Nephron progenitor cell (in vitro differentiated cells): ENCODE measurements around the gene PPP1R16B.
A peak's percentile ranks its signal among the peaks of the same experiment; 100 is the strongest.

Experiments
- DNase-seq: peaks from one replicate; pipeline ENCODE4 v3.0.0; 2021
- H3K27ac Mint-ChIP-seq: 2 replicates; pipeline ENCODE4 v1.8.0; 2021; ENCODE audit warnings: mild to moderate bottlenecking, moderate library complexity, mixed read lengths
- H3K27me3 Mint-ChIP-seq: 2 replicates; pipeline ENCODE4 v1.8.0; 2021; ENCODE audit warnings: mild to moderate bottlenecking, low read depth, mixed read lengths; ENCODE audit not compliant: poor library complexity
- H3K36me3 Mint-ChIP-seq: 2 replicates; pipeline ENCODE4 v1.8.0; 2021; ENCODE audit warnings: low read depth, mixed read lengths
- H3K4me1 Mint-ChIP-seq: 2 replicates; pipeline ENCODE4 v1.8.0; 2021; ENCODE audit warnings: mixed read lengths
- H3K4me3 Mint-ChIP-seq: 2 replicates; pipeline ENCODE4 v1.8.0; 2021; ENCODE audit warnings: mild to moderate bottlenecking, moderate library complexity, mixed read lengths
- H3K9me3 Mint-ChIP-seq: 2 replicates; pipeline ENCODE4 v1.8.0; 2021; ENCODE audit warnings: mild to moderate bottlenecking, moderate library complexity, mixed read lengths
- TF ChIP-seq, protein P1 (sequence below): fragments of 200-600 bp; sonication (generic); IDR thresholded peaks from 2 replicates; pipeline ENCODE4 v1.5.0; 2021; ENCODE audit warnings: antibody characterized with exemption

Gene PPP1R16B

DNA sequence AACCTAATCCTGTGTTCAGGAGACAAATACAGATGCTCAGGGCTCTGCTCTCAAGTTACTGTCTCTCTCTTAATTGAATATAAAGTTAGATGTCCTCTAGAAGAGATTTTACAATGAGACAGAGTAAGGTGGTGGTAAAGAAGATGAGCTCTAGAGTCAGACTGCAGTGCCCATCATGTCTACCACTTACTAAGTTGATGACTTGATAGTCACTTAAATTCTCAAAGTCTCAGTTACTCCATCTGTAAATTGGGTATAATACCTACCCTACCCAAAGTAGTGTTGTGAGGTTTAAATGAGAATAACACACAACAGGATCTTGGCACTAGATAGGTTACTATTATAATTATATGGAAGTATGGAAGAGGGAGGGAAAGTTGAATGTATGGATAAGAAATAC is 158.2 kb downstream of the PPP1R16B start:
- Mint-ChIP-seq H3K27me3 (no peaks in the 10 kb centered on the region), H3K4me1 (peaks cover 34% of the 10 kb centered on the region), H3K9me3 (no peaks in the 10 kb centered on the region), H3K36me3 (peaks cover 25% of the 10 kb centered on the region), H3K27ac (no peak overlapping the region), H3K4me3 (peak overlapping the region; percentile 20)
- TF ChIP-seq, protein P1, sequence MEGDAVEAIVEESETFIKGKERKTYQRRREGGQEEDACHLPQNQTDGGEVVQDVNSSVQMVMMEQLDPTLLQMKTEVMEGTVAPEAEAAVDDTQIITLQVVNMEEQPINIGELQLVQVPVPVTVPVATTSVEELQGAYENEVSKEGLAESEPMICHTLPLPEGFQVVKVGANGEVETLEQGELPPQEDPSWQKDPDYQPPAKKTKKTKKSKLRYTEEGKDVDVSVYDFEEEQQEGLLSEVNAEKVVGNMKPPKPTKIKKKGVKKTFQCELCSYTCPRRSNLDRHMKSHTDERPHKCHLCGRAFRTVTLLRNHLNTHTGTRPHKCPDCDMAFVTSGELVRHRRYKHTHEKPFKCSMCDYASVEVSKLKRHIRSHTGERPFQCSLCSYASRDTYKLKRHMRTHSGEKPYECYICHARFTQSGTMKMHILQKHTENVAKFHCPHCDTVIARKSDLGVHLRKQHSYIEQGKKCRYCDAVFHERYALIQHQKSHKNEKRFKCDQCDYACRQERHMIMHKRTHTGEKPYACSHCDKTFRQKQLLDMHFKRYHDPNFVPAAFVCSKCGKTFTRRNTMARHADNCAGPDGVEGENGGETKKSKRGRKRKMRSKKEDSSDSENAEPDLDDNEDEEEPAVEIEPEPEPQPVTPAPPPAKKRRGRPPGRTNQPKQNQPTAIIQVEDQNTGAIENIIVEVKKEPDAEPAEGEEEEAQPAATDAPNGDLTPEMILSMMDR, result no peak
- DNase-seq, result no peak

DNA sequence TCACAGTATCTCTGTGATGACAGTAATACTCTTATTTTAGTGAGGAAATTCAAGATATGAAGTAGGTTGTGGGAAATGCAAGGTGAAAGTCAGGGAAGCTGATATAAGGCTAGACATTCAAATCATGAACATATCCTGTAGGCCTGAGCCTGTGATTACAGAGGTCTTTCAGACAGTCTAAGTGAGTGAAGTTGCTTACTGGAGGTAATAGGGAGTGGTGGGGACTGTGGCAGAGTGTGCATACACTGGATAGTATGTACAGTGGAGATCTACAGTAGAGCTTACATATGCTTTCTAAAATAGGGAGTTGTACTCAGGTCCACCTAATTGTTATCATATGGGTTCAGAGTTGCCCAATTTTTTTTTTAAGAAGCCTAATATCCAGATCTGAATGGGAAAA is 159.8 kb downstream of the PPP1R16B start:
- Mint-ChIP-seq H3K4me3 (no peak overlapping the region), H3K36me3 (peaks cover 25% of the 10 kb centered on the region), H3K27me3 (no peaks in the 10 kb centered on the region), H3K4me1 (peaks cover 34% of the 10 kb centered on the region), H3K9me3 (no peaks in the 10 kb centered on the region), H3K27ac (no peak overlapping the region)
- DNase-seq, result no peak
- TF ChIP-seq, protein P1, result no peak

DNA sequence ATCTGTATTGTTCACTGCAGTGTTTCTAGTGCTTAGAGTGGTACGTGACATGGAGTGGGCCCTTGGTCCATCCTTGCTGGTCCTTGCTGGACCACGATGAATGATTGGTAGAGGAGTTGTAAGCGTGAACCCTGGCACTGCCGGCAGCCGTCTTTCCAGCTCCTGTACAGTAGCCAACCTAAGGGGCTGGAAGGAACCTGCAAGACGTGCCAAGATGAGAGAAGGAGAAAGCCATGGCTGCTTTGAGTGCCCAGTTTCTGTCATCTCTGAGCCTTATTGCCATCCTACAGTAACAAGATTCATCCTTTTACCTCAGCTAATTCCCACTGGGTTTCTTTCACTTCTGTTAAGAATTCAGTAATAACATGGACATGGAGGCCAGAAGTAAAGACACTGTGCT is 162.6 kb downstream of the PPP1R16B start:
- Mint-ChIP-seq H3K27ac (no peak overlapping the region), H3K4me1 (peaks cover 16% of the 10 kb centered on the region)

DNA sequence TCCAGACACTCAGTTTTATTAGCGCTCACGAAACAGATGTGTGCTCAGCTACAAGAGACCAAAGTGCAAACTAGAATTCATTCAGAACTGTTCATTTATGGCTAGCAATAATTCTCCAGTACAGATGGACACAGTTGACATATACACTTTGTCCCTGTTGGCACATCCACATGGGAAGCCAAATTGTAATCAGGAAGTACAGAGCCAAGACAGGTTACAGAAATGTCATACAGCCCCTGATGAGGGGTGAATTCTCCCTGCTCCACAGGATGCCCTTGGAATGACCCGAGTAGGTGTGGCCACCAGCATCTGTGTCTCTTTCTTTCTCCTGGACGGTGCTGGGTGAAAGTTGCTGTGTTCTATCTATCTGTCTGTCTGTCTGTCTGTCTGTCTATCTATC is 164.2 kb downstream of the PPP1R16B start:
- DNase-seq, result no peak

More for the DNA sequence above, 162.6 kb downstream of the PPP1R16B start:
- TF ChIP-seq, protein P1, result no peak
- H3K9me3 Mint-ChIP-seq, result no peaks in the 10 kb centered on the region
- no peaks in the 10 kb centered on the region for H3K27me3 Mint-ChIP-seq
- peaks cover 33% of the 10 kb centered on the region for H3K36me3 Mint-ChIP-seq
- no peak overlapping the region for H3K4me3 Mint-ChIP-seq
- no peak for DNase-seq

DNA sequence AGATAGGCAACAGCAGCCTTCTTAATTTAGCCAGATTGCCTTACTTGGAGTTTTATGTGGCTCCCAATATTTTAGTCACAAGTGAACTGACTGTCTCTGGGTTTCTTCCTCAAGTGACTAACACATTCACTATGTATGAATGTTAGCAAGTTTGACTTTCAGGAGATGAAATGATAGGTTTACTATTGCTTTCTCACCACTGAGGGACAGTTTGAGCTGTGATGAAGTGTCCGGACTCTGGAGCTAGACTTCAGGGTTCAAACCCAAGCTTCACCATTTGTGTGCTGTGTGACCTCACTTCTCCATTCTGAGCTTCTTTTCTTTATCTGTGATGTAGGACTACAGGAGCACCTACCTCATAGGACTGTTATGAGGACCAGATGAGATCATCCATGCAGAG is 164.8 kb downstream of the PPP1R16B start:
- Mint-ChIP-seq H3K4me3 (no peak overlapping the region), H3K4me1 (no peaks in the 10 kb centered on the region), H3K9me3 (no peaks in the 10 kb centered on the region), H3K36me3 (peaks cover 25% of the 10 kb centered on the region), H3K27ac (no peak overlapping the region), H3K27me3 (no peaks in the 10 kb centered on the region)
- TF ChIP-seq, protein P1, result no peak
- no peak for DNase-seq

More for the DNA sequence above, 164.2 kb downstream of the PPP1R16B start:
- peaks cover 2% of the 10 kb centered on the region for H3K4me1 Mint-ChIP-seq
- TF ChIP-seq, protein P1, result no peak
- no peaks in the 10 kb centered on the region for H3K27me3 Mint-ChIP-seq
- H3K9me3 Mint-ChIP-seq, result no peaks in the 10 kb centered on the region
- no peak overlapping the region for H3K27ac Mint-ChIP-seq
- no peak overlapping the region for H3K4me3 Mint-ChIP-seq
- peaks cover 31% of the 10 kb centered on the region for H3K36me3 Mint-ChIP-seq
